LNCaP clone FGC (cell line): Measurements from ENCODE around the gene ZNF282.

ENCODE experiments used
- DNase-seq: peaks from one replicate; pipeline ENCODE4 v3.0.0-alpha.2; 2011; ENCODE audit warnings: low read depth
- H3K4me3 ChIP-seq: 2 replicates; pipeline ENCODE4 v1.5.1; 2011; ENCODE audit warnings: mild to moderate bottlenecking, low read depth, low read length, control low read depth
- CTCF ChIP-seq: IDR thresholded peaks from 2 replicates; pipeline ENCODE4 v1.5.1; 2012; ENCODE audit warnings: mild to moderate bottlenecking; ENCODE audit not compliant: control insufficient read depth, insufficient read depth; ENCODE audit errors: extremely low read depth

The ZNF282 gene

GRCh38 chr7:149175150-149175549 lies 20.2 kb upstream of the ZNF282 start:
- no peak for DNase-seq
- TF ChIP-seq CTCF, result no peak
- no peak overlapping the region for H3K4me3 ChIP-seq

- no peak for DNase-seq
- H3K4me3 ChIP-seq, result no peak overlapping the region
- TF ChIP-seq CTCF, result no peak
Observed at GRCh38 chr7:149179241-149179640, 16.1 kb upstream of the ZNF282 start.

GRCh38 chr7:149180722-149181449 lies 14.5 kb upstream of the ZNF282 start:
- H3K4me3 ChIP-seq, result no peak overlapping the region

GRCh38 chr7:149181450-149181790 lies 13.9 kb upstream of the ZNF282 start:
- no peak for DNase-seq
- TF ChIP-seq CTCF, result no peak
- H3K4me3 ChIP-seq, result no peak overlapping the region

More at GRCh38 chr7:149180722-149181449, 14.5 kb upstream of the ZNF282 start:
- no peak for TF ChIP-seq CTCF
- no peak for DNase-seq

- TF ChIP-seq CTCF, result no peak
- DNase-seq, result no peak
Observed at GRCh38 chr7:149184274-149184673, 11.1 kb upstream of the ZNF282 start.

GRCh38 chr7:149188213-149188612 lies 7.1 kb upstream of the ZNF282 start:
- no peak overlapping the region for H3K4me3 ChIP-seq
- DNase-seq, result no peak
- TF ChIP-seq CTCF, result no peak

More at GRCh38 chr7:149184274-149184673, 11.1 kb upstream of the ZNF282 start:
- no peak overlapping the region for H3K4me3 ChIP-seq
